Measurements from ENCODE around the gene CCSER1. TPM values are rescaled to one million over a fixed set of nuclear protein-coding genes. Genes with fewer than 3 reads are reported as not detected.

The CCSER1 gene
- total and polyA plus RNA-seq, 9 donors, result 0.21 to 8.3 (median 3.2) TPM

GRCh38 chr4:90528551-90528950, 401.4 kb downstream of the CCSER1 start:
- Histone ChIP-seq H3K27ac (no peak overlapping the region), H3K9me3 (no peaks in the 10 kb centered on the region), H3K4me1 (ENCODE audit: insufficient read depth) (no peaks in the 10 kb centered on the region), H3K4me3 (no peak overlapping the region), H3K36me3 (no peaks in the 10 kb centered on the region), H3K27me3 (no peaks in the 10 kb centered on the region)
- no peak for DNase-seq
- TF ChIP-seq POLR2A (IDR thresholded peaks at IDR 0.05) (no peak), EP300 (IDR thresholded peaks at IDR 0.05) (no peak), CTCF (IDR thresholded peaks at IDR 0.05) (no peak)
- 77 to 95% (median 87%) methylated on average over 1 of the region's 1 CpG for WGBS, 3 donors
- intact Hi-C loops (cut with DNase I), result no loop called here

- intact Hi-C loops (cut with DNase I), result no loop called here
- H3K9me3 ChIP-seq, result no peaks in the 10 kb centered on the region
- no peaks in the 10 kb centered on the region for H3K4me1 ChIP-seq (ENCODE audit: insufficient read depth)
- H3K27me3 ChIP-seq, result no peaks in the 10 kb centered on the region
- no peak overlapping the region for H3K4me3 ChIP-seq
- no peaks in the 10 kb centered on the region for H3K36me3 ChIP-seq
- 86 to 96% (median 96%) methylated on average over 1 of the region's 1 CpG for WGBS, 3 donors
- H3K27ac ChIP-seq, result no peak overlapping the region
- TF ChIP-seq CTCF (IDR thresholded peaks at IDR 0.05), result no peak
- TF ChIP-seq EP300 (IDR thresholded peaks at IDR 0.05), result no peak
- no peak for TF ChIP-seq POLR2A (IDR thresholded peaks at IDR 0.05)
- no peak for DNase-seq
Observed at GRCh38 chr4:90536408-90536807, 409.2 kb downstream of the CCSER1 start.

GRCh38 chr4:90537491-90537890, 410.3 kb downstream of the CCSER1 start:
- TF ChIP-seq EP300 (IDR thresholded peaks at IDR 0.05), result no peak
- no peak for TF ChIP-seq CTCF (IDR thresholded peaks at IDR 0.05)
- TF ChIP-seq POLR2A (IDR thresholded peaks at IDR 0.05), result no peak
- Histone ChIP-seq H3K27ac (no peak overlapping the region), H3K9me3 (no peaks in the 10 kb centered on the region), H3K27me3 (no peaks in the 10 kb centered on the region), H3K4me1 (ENCODE audit: insufficient read depth) (no peaks in the 10 kb centered on the region), H3K36me3 (no peaks in the 10 kb centered on the region), H3K4me3 (no peak overlapping the region)
- DNase-seq, result no peak
- intact Hi-C loops (cut with DNase I), result no loop called here
- 6 to 36% (median 10%) methylated on average over 3 of the region's 3 CpGs for WGBS, 3 donors

GRCh38 chr4:90540536-90540935, 413.3 kb downstream of the CCSER1 start:
- DNase-seq, result no peak
- no peaks in the 10 kb centered on the region for H3K9me3 ChIP-seq
- H3K4me3 ChIP-seq, result no peak overlapping the region
- H3K27me3 ChIP-seq, result no peaks in the 10 kb centered on the region
- no peaks in the 10 kb centered on the region for H3K4me1 ChIP-seq (ENCODE audit: insufficient read depth)
- TF ChIP-seq EP300 (IDR thresholded peaks at IDR 0.05) (no peak), POLR2A (IDR thresholded peaks at IDR 0.05) (no peak), CTCF (IDR thresholded peaks at IDR 0.05) (no peak)
- no peak overlapping the region for H3K27ac ChIP-seq
- intact Hi-C loops (cut with DNase I), result no loop called here
- no peaks in the 10 kb centered on the region for H3K36me3 ChIP-seq

GRCh38 chr4:90542216-90542615, 415.0 kb downstream of the CCSER1 start:
- intact Hi-C loops (cut with DNase I), result no loop called here
- Histone ChIP-seq H3K27ac (no peak overlapping the region), H3K4me1 (ENCODE audit: insufficient read depth) (no peaks in the 10 kb centered on the region), H3K9me3 (no peaks in the 10 kb centered on the region), H3K27me3 (no peaks in the 10 kb centered on the region), H3K36me3 (no peaks in the 10 kb centered on the region), H3K4me3 (no peak overlapping the region)
- 52 to 70% (median 52%) methylated on average over 4 of the region's 4 CpGs for WGBS, 3 donors
- TF ChIP-seq CTCF (IDR thresholded peaks at IDR 0.05), result no peak
- no peak for TF ChIP-seq EP300 (IDR thresholded peaks at IDR 0.05)
- no peak for TF ChIP-seq POLR2A (IDR thresholded peaks at IDR 0.05)
- no peak for DNase-seq
